ENCODE results near the gene STK40. TPM values are rescaled to one million over a fixed set of nuclear protein-coding genes. Genes with fewer than 3 reads are reported as not detected.

STK40 gene
- total RNA-seq, 1 donor from 2014 or later: 15.0 TPM

DNA sequence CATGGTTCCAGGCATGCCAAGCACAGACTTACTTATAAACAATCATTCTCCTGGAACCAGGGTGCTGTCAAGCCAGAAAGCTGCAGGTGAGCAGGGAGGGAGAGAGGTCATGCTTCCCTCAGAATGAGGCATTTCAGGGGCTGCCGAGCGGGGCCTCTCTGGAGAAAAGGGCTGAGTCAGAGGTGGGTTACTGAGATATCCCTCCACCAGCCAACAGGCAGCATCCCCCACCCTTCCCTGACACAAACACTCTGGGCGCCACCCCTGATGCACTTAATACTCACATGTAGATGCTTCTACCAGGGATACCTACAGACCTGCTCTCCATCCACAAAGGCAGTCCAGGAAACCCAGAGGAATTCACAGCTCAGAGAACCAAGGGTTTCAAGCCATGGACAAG, 13.1 kb downstream of the STK40 start:
- DNase-seq (ENCODE audit: low read depth in 2 of 2): peak in 1 of 2 donors; percentile 18

DNA sequence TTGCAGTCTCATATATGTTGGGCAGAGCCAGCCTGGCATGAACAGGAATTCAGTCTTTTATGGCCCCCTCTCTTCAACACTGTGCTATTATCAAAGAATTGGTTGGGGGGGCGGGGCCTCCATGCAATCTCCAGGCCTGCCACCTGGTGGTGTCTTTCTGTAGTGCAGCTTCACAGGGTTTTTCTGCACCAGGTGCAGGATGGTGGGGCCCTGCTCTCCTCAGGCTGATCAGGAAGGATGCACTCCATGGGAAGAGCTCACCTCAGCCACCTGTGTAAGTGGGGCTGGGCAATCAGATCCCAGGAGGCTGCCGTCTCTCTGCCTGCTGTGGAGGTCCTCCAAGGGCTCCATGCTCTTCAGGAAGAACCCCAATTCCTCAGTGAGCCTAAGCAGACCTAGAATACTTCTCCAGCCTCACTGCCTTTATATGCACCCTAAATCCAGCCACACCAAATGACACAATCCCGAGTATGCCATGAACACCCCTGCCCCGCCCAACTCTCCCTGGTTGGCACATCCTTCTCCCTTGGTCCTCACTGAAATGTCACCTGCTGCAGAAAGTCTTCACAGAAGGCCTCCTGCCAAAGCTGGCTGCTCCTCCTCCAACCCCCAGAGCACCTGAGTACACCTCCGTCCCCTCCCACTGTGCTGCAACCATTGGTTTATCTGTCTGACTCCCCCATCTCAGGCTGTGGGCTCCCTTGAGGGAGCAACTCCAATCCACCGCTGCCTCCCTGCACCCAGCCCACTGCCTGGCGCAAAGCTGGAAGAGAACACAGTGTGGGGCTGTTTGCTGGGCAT, 16.5 kb downstream of the STK40 start:
- DNase-seq (ENCODE audit: low read depth in 2 of 2): peak in 1 of 2 donors; percentile 77

DNA sequence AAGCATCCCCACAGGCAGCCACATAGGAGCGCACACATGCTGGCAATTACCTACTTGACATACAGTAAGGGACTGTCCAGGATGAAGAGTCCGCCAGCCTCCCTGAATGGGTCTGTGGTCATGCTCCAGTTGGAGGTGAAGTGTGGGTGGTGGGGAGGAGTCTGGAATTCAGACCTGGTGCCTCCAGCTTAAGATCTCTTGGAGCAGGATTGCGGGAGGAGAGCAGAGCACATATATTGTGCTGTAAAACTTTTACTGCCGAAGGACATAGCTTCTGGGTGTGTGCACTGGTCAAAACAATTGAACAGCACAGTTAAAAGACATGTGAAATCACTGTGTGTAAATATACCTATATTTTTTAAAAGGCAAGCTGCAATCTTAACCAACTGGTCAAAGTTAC, 17.9 kb downstream of the STK40 start:
- no peak for DNase-seq (ENCODE audit: low read depth in 2 of 2)

DNA sequence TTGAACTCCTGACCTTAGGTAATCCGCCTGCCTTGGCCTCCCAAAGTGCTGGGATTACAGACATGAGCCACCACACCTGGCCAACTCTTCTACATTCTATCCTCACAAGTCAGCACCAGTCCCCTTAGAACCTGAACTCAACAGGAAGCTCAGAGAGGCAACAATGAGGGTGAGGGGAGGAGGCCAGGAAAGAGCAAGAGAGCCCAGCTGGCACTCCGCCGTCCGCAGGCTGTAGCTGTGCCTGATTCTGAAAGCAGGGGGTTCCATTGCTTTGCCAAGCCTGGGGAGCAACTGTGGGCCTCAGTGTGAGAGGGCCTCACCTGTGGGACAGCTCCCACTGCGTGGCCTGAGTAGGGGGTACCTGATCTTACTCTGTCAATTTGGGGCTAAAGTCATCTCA, 18.7 kb downstream of the STK40 start:
- peak in 1 of 2 donors; percentile 66 for DNase-seq (ENCODE audit: low read depth in 2 of 2)

DNA sequence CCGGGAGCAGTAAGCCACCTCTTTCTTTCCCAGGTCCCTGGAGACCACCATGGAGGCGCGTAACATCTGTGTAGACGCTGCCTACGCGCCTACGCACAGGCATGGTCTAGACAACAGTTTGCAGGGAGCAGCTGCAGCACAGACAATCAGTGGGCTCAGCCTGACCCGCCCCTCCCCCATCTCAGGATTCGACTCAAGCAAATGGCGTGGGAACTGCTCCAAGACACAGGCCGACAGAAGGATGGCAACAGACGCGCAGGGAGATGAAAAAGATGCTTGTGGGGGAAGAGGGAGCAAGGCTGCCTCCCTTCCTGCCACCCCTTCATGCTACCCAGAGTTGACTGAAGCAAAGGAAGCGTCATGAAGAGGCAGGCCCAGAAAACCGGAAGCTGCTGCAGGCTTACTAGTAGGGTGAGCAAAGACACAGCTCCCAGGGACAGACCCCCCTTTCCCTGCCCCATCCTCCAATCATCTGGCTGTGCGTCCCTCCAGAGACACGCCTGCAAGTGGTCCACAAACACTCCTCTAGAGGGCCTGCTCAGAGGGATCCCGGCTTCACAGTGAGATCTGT, 19.5 kb downstream of the STK40 start:
- no peak for DNase-seq (ENCODE audit: low read depth in 2 of 2)

DNA sequence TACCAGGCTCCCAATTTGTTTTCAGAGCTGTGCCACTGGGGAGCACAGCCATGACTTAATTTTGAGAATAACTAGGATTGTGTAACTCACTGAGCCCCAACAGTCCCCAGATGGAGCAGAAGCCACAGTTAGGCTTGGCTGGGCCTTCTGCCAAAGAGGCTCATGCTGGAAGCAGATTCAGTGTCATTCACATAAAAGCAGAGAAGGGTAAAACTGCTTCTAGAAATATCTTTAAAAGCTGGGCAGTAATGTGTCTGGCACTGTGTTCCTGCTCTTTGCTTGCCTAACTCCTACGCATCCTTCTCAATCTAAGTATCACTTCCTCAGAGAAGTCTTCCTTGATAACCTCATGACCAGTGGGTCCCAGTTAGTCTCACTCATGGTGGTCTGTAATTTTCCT, 20.3 kb downstream of the STK40 start:
- no peak for DNase-seq (ENCODE audit: low read depth in 2 of 2)

DNA sequence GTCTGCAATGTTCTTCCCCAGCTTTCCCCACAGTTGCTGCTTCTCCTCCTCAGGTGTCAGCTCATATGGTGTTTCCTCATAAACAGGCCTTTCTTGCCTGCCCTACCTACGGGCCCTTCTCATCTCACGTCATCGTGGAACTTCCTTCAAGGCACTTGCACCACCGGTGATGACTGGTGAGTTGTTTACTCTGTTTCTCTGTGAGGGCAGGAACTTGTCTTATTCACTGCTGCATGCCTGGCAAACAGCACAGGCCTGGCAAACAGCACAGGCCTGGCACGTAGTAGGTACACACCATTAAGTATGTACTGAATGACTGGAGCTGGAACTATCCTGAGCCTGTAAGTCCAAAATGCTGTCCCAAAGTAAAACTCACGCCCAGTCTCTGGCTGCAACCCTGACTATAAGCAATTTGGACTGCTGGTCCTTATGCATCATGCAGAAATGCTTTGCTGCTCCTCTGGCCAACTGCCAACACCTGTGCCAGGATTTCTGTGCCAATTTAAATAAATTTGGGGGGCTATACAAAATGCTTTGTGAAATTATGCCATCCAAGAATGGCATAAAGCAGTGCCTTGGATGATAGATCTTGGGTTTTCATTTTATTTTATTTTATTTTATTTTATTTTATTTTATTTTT, 25.7 kb downstream of the STK40 start:
- DNase-seq (ENCODE audit: low read depth in 2 of 2): peak in 1 of 2 donors; percentile 20

DNA sequence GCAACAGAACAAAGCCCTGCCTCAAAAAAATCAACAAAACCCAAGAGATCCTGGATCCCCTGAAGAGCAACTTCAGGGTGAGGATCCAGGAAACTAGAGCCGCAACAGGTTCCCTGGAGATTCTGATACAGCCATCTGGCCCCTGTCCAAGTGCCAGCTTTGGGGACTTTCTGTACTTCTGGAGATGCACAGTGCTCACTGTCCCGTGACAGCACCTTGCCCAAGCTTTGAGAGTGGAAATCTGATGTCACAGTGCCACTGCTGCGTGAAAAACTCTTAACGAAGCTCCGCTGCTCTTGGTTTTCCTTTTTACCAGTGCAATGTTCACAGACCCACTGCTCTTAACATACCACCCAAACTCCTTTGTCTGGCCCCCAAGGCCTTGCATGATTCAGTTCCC, 26.3 kb downstream of the STK40 start:
- no peak for DNase-seq (ENCODE audit: low read depth in 2 of 2)

DNA sequence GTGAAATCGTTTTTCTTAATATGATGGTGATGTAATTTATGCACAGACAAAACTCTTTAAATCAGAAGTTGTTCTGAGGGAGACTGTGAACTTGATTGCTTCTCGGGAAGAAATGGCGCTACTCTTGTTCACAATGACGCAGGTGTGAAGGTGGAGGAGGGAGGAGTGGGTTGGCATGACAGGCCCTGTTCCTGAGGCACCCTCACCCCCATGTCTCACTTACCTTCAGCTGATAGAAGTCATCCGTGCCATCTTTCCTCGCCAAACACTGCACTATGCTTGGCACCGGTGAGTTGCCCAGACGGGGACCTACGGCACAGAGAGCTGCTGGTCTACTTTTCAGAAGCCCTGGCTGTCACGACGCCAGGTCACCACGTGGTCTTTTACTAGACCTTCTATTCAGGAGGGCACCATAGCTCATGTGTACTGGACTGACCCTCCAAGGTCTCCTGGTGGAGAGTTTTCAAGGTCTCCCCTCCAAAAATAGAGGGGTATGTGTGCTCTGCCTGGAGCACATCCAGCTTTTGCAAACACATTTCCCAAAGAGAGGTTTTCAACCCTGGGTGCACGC, 27.1 kb downstream of the STK40 start:
- no peak for DNase-seq (ENCODE audit: low read depth in 2 of 2)

DNA sequence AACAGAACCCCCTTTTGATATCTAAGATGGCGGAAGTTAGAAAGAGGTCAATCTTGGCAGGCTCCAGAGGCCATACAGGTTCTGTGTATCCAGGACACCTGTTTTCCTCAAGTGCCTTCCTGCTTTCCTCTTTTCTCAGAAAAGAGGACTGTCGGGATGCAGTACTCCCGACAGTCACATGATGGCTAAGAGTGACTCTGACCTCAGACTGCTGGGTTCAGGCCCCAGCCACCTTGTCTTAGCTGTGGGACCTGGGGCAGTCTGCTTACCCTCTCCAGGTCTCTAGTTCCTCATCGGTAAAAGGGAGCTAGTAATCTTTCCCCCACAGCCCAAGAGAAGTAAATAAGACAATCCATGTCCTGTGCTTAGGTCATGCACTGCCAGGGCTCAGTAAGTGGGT, 29.9 kb downstream of the STK40 start:
- no peak for DNase-seq (ENCODE audit: low read depth in 2 of 2)

DNA sequence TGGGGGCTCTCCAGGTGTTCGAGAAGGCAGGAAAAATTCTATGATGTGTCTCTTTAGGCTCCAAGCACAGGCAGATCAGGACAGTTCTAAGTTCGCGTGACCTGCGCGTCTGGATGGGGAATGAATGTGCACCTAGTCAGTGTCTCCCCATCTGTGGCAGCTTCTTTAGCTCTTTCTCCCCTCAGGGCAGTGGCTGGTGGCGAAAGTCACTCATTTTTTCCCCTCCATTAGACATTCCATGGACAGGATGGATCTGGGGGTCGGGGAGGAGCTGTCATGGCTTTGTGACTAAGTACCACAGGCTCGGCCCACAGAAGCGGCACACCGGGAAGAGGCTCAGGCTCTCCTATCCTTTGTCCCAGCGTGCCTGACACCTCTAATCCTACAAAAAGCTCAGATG, 31.2 kb downstream of the STK40 start:
- DNase-seq (ENCODE audit: low read depth in 2 of 2): no peak

DNA sequence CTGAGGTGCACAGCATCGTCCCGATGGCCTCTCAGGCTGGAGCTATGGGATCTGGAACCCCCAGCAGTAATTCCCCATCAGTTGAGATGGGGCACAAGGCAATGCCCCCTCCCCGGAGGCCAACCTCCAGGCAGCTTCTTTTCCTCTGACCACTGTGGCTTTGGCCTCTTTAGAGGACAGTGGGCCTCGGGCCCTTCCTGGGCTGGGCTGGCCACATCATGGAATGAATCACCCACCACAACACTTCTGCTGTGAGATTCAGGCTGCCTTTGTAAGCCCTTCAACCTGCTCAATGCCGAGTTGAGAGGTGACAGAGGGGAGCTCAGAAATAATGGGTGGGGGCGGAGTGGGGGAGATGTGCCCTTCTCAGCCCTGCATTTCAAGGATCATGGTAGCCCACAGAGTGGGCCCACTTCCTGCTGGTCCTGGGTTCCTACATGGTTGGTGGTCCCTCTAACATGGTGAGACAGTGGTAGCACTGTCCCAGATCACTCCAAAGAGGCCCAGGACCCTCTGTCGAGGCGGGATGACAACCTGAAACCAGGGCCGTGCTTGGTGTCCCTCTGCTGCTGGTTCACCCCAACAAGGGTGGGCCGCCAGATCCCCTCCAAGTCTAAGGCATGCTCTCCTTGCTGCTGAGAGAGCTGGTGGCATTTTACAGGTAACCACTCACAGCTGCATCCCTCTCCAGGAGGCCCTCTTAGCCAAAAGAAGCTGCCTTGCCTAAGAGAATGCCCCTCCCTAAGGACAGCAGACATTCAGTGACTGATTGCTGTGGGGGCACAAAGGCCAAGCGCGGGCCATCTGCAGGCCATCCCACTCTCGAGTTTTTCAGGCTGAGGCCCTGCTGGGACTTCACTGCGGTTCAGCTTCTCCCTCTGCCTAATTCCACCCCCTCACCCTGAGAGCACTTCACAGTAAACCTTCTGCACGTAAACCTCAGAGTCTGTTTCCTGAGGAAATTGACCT, 32.5 kb downstream of the STK40 start:
- DNase-seq (ENCODE audit: low read depth in 2 of 2): peak in 1 of 2 donors; percentile 53

DNA sequence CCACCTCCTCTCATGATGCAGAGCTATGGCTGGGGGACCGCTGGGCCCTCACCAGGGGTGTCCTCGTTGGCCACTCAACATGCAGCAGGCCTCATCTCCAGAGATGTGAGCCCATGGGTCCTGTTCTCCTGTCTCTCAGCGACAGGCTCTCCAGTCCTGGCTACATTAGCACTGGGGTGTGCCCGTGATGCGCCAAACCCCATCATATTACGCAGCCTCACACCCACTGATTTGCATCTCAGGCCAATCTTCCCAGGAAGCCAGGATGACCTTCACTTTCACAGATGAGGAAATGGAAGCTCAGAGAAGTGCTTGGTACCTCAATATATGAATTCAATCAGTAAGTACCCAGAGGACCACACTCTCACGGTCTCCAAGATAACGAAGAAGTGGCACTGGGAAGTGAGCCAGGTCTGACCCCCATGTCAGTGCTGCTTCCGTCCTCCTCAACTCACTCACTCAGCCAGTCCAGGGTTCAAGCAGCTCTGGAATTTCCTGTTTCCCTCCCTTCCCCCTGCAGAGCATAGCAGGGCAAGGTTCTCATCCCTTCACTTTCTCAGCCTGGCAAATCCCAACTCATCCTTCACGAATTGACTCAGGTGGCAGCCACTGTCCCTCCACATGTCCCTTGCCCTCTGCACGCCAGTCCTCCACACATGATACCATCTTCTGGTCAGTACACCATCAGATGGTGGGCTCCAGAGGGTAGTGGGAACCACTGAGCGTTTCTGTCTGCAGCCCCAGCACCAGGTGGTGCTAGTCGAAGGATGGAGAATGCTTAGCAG, 33.4 kb downstream of the STK40 start:
- peak in 1 of 2 donors; percentile 67 for DNase-seq (ENCODE audit: low read depth in 2 of 2)

DNA sequence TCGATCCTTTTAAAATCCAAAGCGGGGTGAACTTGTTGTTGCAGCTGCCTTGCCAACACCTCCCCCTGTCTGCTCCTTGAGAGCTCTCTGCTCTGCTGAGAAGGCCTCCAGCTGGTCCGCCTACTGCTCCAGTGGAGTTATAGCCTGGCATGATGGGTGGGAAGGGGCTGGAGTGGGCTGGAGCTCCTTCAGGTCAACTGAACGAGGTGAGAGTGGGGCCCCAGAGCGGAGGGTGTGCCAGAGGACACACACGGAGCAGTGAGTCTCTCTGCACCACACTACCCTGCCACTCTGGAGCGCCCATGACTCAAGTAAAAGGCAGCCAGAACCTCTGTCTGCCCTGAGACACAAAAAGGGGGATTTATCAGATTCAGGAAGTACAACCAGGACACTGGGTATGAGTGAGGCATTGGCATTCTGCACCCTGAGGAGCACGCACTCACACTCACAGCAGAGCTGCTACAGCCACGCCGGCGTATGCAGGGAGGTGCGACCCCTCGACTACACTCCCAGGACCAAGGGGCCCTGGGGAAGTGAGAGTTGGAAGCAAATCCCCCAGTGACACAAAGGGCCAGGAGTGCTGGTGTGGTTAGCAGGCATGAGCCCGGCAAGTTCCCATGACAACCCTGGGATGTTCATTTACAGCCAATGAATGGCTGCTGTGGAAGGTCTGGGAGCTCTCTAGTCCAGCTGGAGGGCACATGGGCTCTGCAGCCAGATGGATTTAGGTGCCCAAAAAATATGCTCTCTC, 34.3 kb downstream of the STK40 start:
- DNase-seq (ENCODE audit: low read depth in 2 of 2): peak in 1 of 2 donors; percentile 74

DNA sequence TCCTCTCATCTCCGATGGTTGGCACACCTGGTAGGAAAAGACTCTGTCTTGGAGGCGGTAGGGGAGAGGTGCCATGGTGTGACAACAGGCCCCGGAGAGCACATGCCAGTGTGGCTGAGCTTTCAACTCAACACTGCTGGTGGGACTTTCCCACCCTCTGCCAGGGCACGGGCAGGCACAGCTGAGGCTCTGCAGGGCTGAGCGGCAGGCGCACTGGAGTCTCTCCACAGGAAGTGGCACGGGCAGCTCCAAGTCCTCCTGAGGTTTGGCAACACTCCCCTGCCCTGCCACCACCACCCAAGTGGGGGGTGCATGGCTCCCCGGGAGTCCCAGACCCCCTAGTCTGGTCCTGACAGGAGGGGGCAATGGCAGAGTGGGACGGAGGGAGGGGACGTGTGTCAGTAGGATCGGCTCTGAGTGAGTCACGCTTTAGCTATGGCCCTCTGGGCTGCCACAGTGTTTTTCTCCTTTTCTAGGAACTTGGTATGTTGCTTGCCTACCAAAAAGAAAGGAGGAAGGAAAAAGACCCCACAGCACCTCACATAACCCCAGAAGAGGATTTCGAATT, 35.0 kb downstream of the STK40 start:
- DNase-seq (ENCODE audit: low read depth in 2 of 2): peak in 1 of 2 donors; percentile 86

DNA sequence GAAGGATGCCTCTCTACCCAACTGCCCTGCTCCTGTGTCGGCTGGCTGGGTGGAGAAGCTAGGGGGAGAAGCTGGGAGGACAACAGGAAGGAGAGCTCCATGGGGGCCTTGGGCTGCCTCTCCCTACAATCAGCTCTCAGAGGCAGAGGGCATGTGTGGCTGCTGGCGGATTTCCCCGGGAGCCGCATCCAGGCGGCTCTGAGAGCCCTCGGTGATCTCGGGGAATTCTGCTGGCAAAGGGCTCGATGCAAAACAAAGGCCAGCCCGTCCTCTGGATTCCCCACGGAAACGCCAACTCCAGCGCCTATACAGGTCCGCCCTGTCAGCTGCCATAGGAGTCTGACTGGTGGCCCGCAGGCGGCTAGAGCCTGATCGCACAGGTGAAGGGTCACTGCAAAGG, 35.9 kb downstream of the STK40 start:
- peak; percentile 61 to 83 for DNase-seq (ENCODE audit: low read depth in 2 of 2)

DNA sequence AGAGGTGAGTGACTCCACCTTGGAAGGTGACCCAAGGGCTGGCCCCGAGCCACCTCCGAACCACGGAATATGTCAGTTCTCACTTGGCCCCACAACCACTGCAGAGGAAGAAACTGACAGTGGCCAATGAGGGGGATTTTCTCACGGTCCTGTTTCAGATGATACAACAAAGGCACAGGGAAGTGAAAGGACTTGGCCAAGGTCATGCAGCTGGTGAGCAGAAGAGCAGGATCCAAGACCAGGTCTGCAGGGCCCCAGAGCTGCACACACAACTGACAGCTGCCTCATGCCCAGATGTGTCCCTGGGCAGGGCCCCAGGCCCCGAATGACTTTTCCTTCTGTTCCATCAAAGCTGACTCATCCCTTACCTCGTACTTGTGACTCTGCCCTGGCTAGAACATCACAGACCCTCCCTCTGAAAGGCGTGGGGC, 36.5 kb downstream of the STK40 start:
- peak in 1 of 2 donors; percentile 67 for DNase-seq (ENCODE audit: low read depth in 2 of 2)

DNA sequence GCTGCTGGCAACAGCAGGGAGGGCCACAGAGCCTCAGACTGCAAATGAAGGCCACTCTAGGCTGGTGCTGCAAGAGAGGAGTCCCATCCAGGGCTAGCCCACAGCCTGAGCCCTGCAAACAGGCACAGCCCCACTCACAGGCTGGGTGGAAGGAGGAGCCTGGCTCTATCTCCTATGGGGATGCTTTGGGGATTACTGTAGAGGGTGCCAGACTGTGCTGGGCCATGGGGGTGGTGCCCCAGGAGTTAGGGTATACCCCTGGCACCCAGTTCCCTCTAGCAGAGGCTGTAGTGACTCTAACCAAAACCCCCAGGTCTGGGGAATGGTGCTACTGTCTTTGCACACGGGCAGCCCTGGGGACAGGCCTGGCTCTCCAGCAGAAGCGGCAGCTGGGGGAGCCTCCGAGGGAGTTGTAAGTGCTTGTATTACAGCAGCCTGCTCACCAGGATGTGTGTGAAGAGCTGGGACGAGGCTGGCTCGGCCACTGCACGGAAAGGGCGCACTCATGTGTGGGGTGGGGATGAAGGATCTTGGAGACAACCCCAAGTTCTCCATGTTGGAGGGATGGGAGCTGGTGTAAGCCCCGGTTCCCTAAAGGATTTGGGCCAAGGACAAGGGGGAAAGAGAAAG, 38.9 kb downstream of the STK40 start:
- DNase-seq (ENCODE audit: low read depth in 2 of 2): no peak

DNA sequence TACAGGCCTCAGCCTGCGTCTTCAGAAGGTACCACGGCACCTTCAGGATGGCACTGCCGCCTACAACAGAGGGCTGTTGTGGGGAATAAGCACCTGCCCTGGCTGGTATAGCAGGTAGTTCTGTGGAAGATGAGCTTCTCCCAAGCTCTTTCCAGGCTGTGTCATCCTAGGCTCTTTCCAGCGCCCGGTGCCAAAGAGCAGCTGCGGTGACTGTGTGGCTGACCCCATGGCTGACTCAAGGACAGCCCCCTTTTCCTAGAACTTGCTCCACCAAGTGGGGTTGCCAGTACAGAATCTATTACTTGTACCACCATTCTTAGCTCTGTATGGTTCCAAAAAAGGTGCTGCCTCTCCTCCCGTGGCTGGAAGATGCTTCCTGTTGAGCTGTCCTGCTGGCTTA, 40.4 kb downstream of the STK40 start:
- peak in 1 of 2 donors; percentile 26 for DNase-seq (ENCODE audit: low read depth in 2 of 2)
